ENCODE results near the gene PRM2. TPM values are rescaled to one million over a fixed set of nuclear protein-coding genes. Genes with fewer than 3 reads are reported as not detected.

PRM2 gene
- total RNA-seq, 1 experiment from 2014 or later = not detected

- peak; percentile 81 for DNase-seq
- peaks cover 5 to 13% (median 8%) of the 10 kb centered on the region in 3 experiments; a peak in 6 of 7 replicates for H3K36me3 Mint-ChIP-seq (ENCODE audit: insufficient read depth in 1 of 3, low read depth in 3 of 3)
- H3T11ph ChIP-seq (ENCODE audit: low read length) = no peak overlapping the region
- no peaks in the 10 kb centered on the region for H3K27me3 Mint-ChIP-seq (ENCODE audit: low read depth)
- no peaks in the 10 kb centered on the region for H3K27me3 ChIP-seq (ENCODE audit: insufficient read depth, low read length)
- peak overlapping the region in 1 of 2 experiments; percentile 18; a peak in 1 of 5 replicates for H3K4me3 Mint-ChIP-seq
- H2AFZ ChIP-seq (ENCODE audit: low read length) = no peak overlapping the region
- peaks cover 6% of the 10 kb centered on the region for H4K20me1 ChIP-seq (ENCODE audit: control insufficient read depth, insufficient read depth, insufficient read length)
- TF ChIP-seq, protein P1, sequence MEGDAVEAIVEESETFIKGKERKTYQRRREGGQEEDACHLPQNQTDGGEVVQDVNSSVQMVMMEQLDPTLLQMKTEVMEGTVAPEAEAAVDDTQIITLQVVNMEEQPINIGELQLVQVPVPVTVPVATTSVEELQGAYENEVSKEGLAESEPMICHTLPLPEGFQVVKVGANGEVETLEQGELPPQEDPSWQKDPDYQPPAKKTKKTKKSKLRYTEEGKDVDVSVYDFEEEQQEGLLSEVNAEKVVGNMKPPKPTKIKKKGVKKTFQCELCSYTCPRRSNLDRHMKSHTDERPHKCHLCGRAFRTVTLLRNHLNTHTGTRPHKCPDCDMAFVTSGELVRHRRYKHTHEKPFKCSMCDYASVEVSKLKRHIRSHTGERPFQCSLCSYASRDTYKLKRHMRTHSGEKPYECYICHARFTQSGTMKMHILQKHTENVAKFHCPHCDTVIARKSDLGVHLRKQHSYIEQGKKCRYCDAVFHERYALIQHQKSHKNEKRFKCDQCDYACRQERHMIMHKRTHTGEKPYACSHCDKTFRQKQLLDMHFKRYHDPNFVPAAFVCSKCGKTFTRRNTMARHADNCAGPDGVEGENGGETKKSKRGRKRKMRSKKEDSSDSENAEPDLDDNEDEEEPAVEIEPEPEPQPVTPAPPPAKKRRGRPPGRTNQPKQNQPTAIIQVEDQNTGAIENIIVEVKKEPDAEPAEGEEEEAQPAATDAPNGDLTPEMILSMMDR (conservative IDR thresholded peaks at IDR 0.05) = no peak
- H2BK120ac ChIP-seq (ENCODE audit: low read depth, low read length, poor library complexity, severe bottlenecking) = no peak overlapping the region
- H2BK15ac ChIP-seq (ENCODE audit: low read depth, low read length) = no peak overlapping the region
- no peak overlapping the region for H4K8ac ChIP-seq (replicated peaks; ENCODE audit: insufficient read length, low read depth, low read length)
- H3K23ac ChIP-seq (ENCODE audit: insufficient read length, low read depth, low read length) = no peak overlapping the region
- no peak overlapping the region for H4K5ac ChIP-seq (ENCODE audit: insufficient read length, low read depth, low read length)
- no peak overlapping the region for H4K91ac ChIP-seq (ENCODE audit: insufficient read length, low read depth, low read length)
- no peak overlapping the region; the same call in 1 of the 2 replicates for H3K14ac ChIP-seq (ENCODE audit: insufficient read depth, low read length)
- H3K56ac ChIP-seq (ENCODE audit: insufficient read length, low read depth, low read length) = no peak overlapping the region
- peak overlapping the region in 1 of 3 experiments; percentile 73; a peak in 2 of 7 replicates for H3K27ac Mint-ChIP-seq
- no peaks in the 10 kb centered on the region for H3K23me2 ChIP-seq (ENCODE audit: insufficient read length, low read depth, low read length, poor library complexity, severe bottlenecking)
- no peaks in the 10 kb centered on the region for H3K4me1 ChIP-seq (ENCODE audit: insufficient read depth, low read length)
- H3K9me3 ChIP-seq (ENCODE audit: control insufficient read depth, low read depth, low read length) = no peaks in the 10 kb centered on the region
- no peak overlapping the region for H3K4ac ChIP-seq (ENCODE audit: low read depth, low read length)
- peaks cover 18% of the 10 kb centered on the region in 2 experiments for H3K4me1 Mint-ChIP-seq
- no peaks in the 10 kb centered on the region for H3K9me3 Mint-ChIP-seq
- H3K18ac ChIP-seq (ENCODE audit: insufficient read length, low read depth, low read length) = no peak overlapping the region
- H3K4me2 ChIP-seq (ENCODE audit: insufficient read depth, insufficient read length, low read length) = no peak overlapping the region
- WGBS (ENCODE audit: extremely low coverage, insufficient read length, low lambda C conversion rate) = no CpG with 5 or more reads among the region's 16 CpGs
- no peak overlapping the region for H3K27ac ChIP-seq (ENCODE audit: insufficient read length, low read depth, low read length)
- peaks cover 10% of the 10 kb centered on the region; the same call in 1 of the 2 replicates for H3K79me2 ChIP-seq (ENCODE audit: insufficient read depth, low read length)
- no peak overlapping the region for H3K9ac ChIP-seq (ENCODE audit: extremely low read depth, insufficient read length, low read length)
- H2BK12ac ChIP-seq (ENCODE audit: insufficient read length, low read depth, low read length) = no peak overlapping the region
- H2AK5ac ChIP-seq (ENCODE audit: insufficient read length, low read length) = no peak overlapping the region
- H3K79me1 ChIP-seq (ENCODE audit: insufficient read depth, low read depth, low read length, poor library complexity, severe bottlenecking) = no peaks in the 10 kb centered on the region
- no peak overlapping the region for H2BK5ac ChIP-seq (ENCODE audit: insufficient read length, low read length)
- H2BK20ac ChIP-seq (ENCODE audit: low read depth, low read length, poor library complexity, severe bottlenecking) = no peak overlapping the region
These were observed 26.0 kb downstream of the PRM2 start for GRCh38 chr16:11250091-11250785.

All from H9 (cell line).